ENCODE measurements around the gene PDE10A. TPM values are rescaled to one million over a fixed set of nuclear protein-coding genes. Genes with fewer than 3 reads are reported as not detected.

The PDE10A gene
- total RNA-seq, 4 donors from 2014 or later, result 0.59 to 3.1 (median 2.0) TPM

- TF ChIP-seq POLR2A (IDR thresholded peaks at IDR 0.05) (no peak), POLR2AphosphoS5 (IDR thresholded peaks at IDR 0.05) (no peak), EP300 (IDR thresholded peaks at IDR 0.05) (no peak)
- TF ChIP-seq, protein P1, sequence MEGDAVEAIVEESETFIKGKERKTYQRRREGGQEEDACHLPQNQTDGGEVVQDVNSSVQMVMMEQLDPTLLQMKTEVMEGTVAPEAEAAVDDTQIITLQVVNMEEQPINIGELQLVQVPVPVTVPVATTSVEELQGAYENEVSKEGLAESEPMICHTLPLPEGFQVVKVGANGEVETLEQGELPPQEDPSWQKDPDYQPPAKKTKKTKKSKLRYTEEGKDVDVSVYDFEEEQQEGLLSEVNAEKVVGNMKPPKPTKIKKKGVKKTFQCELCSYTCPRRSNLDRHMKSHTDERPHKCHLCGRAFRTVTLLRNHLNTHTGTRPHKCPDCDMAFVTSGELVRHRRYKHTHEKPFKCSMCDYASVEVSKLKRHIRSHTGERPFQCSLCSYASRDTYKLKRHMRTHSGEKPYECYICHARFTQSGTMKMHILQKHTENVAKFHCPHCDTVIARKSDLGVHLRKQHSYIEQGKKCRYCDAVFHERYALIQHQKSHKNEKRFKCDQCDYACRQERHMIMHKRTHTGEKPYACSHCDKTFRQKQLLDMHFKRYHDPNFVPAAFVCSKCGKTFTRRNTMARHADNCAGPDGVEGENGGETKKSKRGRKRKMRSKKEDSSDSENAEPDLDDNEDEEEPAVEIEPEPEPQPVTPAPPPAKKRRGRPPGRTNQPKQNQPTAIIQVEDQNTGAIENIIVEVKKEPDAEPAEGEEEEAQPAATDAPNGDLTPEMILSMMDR (IDR thresholded peaks at IDR 0.05), result no peak
- no peak for DNase-seq (ENCODE audit: low spot score in 2 of 2)
- H3K9me3 ChIP-seq, result no peaks in the 10 kb centered on the region
- no peak overlapping the region for H3K4me3 ChIP-seq
- peaks cover 35% of the 10 kb centered on the region for H3K27me3 ChIP-seq
- H3K4me1 ChIP-seq, result no peaks in the 10 kb centered on the region
- WGBS, result 78% methylated on average over 6 of the region's 6 CpGs
- no peaks in the 10 kb centered on the region for H3K36me3 ChIP-seq
- H3K27ac ChIP-seq, result no peak overlapping the region
These were observed 8.3 kb upstream of the PDE10A start for GRCh38 chr6:165671222-165671768.

- WGBS, result 70% methylated on average over 8 of the region's 8 CpGs
- TF ChIP-seq EP300 (IDR thresholded peaks at IDR 0.05) (no peak), POLR2AphosphoS5 (IDR thresholded peaks at IDR 0.05) (no peak), POLR2A (IDR thresholded peaks at IDR 0.05) (no peak)
- TF ChIP-seq, protein P1 (IDR thresholded peaks at IDR 0.05), result no peak
- Histone ChIP-seq H3K4me3 (no peak overlapping the region), H3K27me3 (peaks cover 59% of the 10 kb centered on the region), H3K4me1 (peaks cover 7% of the 10 kb centered on the region), H3K27ac (no peak overlapping the region), H3K36me3 (no peaks in the 10 kb centered on the region), H3K9me3 (no peaks in the 10 kb centered on the region)
- DNase-seq (ENCODE audit: low spot score in 2 of 2), result no peak
These were observed 5.9 kb upstream of the PDE10A start for GRCh38 chr6:165668951-165669350.

DNA sequence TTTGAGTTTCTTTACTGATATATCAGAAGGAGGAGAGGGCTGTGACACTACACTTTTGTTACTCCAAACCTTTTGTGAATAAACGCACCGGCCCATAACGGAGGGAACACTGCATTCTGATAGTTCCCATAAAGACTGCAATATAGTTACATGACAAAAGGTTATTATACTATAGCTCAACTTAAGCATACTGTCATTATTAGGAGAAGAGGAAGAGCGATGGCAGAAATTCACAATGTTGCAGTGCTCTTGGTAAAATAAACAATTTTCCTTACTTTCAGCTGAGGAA is 2.3 kb upstream of the PDE10A start:
- H3K27ac ChIP-seq, result no peak overlapping the region
- peaks cover 85% of the 10 kb centered on the region for H3K27me3 ChIP-seq
- H3K4me1 ChIP-seq, result peaks cover 38% of the 10 kb centered on the region
- no peaks in the 10 kb centered on the region for H3K36me3 ChIP-seq
- DNase-seq (ENCODE audit: low spot score in 2 of 2), result no peak
- no peaks in the 10 kb centered on the region for H3K9me3 ChIP-seq
- TF ChIP-seq, protein P1 (IDR thresholded peaks at IDR 0.05), result no peak
- TF ChIP-seq POLR2AphosphoS5 (IDR thresholded peaks at IDR 0.05) (no peak), EP300 (IDR thresholded peaks at IDR 0.05) (no peak), POLR2A (IDR thresholded peaks at IDR 0.05) (no peak)
- WGBS, result 10% methylated on average over 4 of the region's 4 CpGs
- no peak overlapping the region for H3K4me3 ChIP-seq

GRCh38 chr6:165664559-165665383 is 1.7 kb upstream of the PDE10A start:
- peaks cover 88% of the 10 kb centered on the region for H3K27me3 ChIP-seq

More at GRCh38 chr6:165664559-165665383, 1.7 kb upstream of the PDE10A start:
- no peak for TF ChIP-seq EP300 (IDR thresholded peaks at IDR 0.05)
- TF ChIP-seq, protein P1 (IDR thresholded peaks at IDR 0.05), result no peak
- TF ChIP-seq POLR2AphosphoS5 (IDR thresholded peaks at IDR 0.05), result no peak
- 12% methylated on average over 25 of the region's 25 CpGs for WGBS
- Histone ChIP-seq H3K27ac (no peak overlapping the region), H3K4me1 (peaks cover 42% of the 10 kb centered on the region), H3K4me3 (no peak overlapping the region), H3K9me3 (no peaks in the 10 kb centered on the region), H3K36me3 (no peaks in the 10 kb centered on the region)
- DNase-seq (ENCODE audit: low spot score in 2 of 2), result no peak

Data from suprapubic skin (tissue), 4 donors.